HepG2 (cell line): ENCODE measurements around the gene PLK5. TPM values are rescaled to one million over a fixed set of nuclear protein-coding genes. Genes with fewer than 3 reads are reported as not detected.

Experiments
- ARID4A ChIP-seq: sonication (generic); formaldehyde crosslinking; IDR thresholded peaks from 2 replicates; pipeline ENCODE4 v1.5.0; 2020; ENCODE audit warnings: mild to moderate bottlenecking, missing genetic modification reagents, borderline replicate concordance
- ATF6 ChIP-seq: sonication (generic); formaldehyde crosslinking; conservative IDR thresholded peaks from 2 replicates; pipeline ENCODE4 v1.4.0; 2020; ENCODE audit warnings: missing genetic modification reagents
- CREB1 ChIP-seq, 2 experiments: fragments of 450-650 bp in 1 of 2; IDR thresholded peaks; 2 replicates each; pipeline ENCODE4 v1.6.1; 2016 to 2017; ENCODE audit warnings: control low read depth in 1 of 2, mild to moderate bottlenecking in 1 of 2, missing compliant biosample characterization in 1 of 2, missing genetic modification characterization in 1 of 2
- GPN1 ChIP-seq: sonication (generic); formaldehyde crosslinking; IDR thresholded peaks from 2 replicates; pipeline ENCODE4 v1.5.1; 2020; ENCODE audit warnings: missing genetic modification reagents, borderline replicate concordance
- IKZF4 ChIP-seq: sonication (generic); formaldehyde crosslinking; IDR thresholded peaks from 2 replicates; pipeline ENCODE4 v1.5.1; 2020; ENCODE audit warnings: borderline replicate concordance, mild to moderate bottlenecking, low read depth, missing genetic modification reagents; ENCODE audit errors: not compliant biosample characterization
- KLF16 ChIP-seq, 2 experiments: sonication (generic) in 1 of 2; formaldehyde crosslinking in 1 of 2; IDR thresholded peaks; 2 replicates each; pipeline versions ENCODE4 v1.6.1 to v1.8.0; 2016 to 2023; ENCODE audit warnings: missing genetic modification reagents in 2 of 2, missing compliant biosample characterization in 1 of 2
- RERE ChIP-seq: IDR thresholded peaks from 2 replicates; pipeline ENCODE4 v1.6.1; 2016; ENCODE audit warnings: low read depth, missing genetic modification reagents, missing compliant biosample characterization
- ZNF577 ChIP-seq: sonication (generic); formaldehyde crosslinking; IDR thresholded peaks from 2 replicates; pipeline ENCODE4 v1.4.0; 2020; ENCODE audit warnings: mild to moderate bottlenecking, low read depth, missing genetic modification reagents, borderline replicate concordance
- ZNF639 ChIP-seq: conservative IDR thresholded peaks from 2 replicates; pipeline ENCODE4 v1.6.1; 2018; ENCODE audit warnings: missing genetic modification reagents
- ZNF770 ChIP-seq: sonication (generic); formaldehyde crosslinking; IDR thresholded peaks from 2 replicates; pipeline ENCODE4 v1.5.0; 2020; ENCODE audit warnings: mild to moderate bottlenecking, missing genetic modification reagents
- ZNF790 ChIP-seq: sonication (generic); formaldehyde crosslinking; IDR thresholded peaks from 2 replicates; pipeline ENCODE4 v1.8.0; 2022; ENCODE audit warnings: missing genetic modification reagents, mild to moderate bottlenecking, borderline replicate concordance
- polyA plus RNA-seq, 8 experiments: library from polyadenylated mRNA; depleted of rRNA in 3 of 8; stranded (reverse) in 7 of 8; unstranded in 1 of 8; fragments of >200 nt; fragmentation: Illumina TruSeq in 4 of 8; extraction: Trizol in 4 of 8; gene quantifications; 2 replicates each; pipeline versions ENCODE4 v1.2.1 to v1.2.3, GENCODE V29; 2011 to 2016; ENCODE audit warnings: low read depth in 4 of 8, missing spikeins in 1 of 8, mixed read lengths in 1 of 8; ENCODE audit not compliant: insufficient read depth in 1 of 8
- total RNA-seq, 5 experiments: library from RNA; depleted of rRNA; stranded (reverse); fragments of >200 nt; fragmentation: Illumina TruSeq; extraction: Trizol; gene quantifications; 2 replicates each; pipeline ENCODE4 v1.2.3, GENCODE V29; 2016; ENCODE audit warnings: low read depth in 1 of 5

PLK5 gene
- total and polyA plus RNA-seq, 2 of the 13 experiments (the other 11 are each of a cell fraction or from before 2014, with no cell fraction given), result not detected

- TF ChIP-seq RERE, result no peak
- TF ChIP-seq ZNF770, result no peak
- TF ChIP-seq IKZF4 (CRISPR knock-in tag), result no peak
- TF ChIP-seq ZNF639 (CRISPR knock-in tag), result no peak
- TF ChIP-seq ATF6 (CRISPR knock-in tag), result no peak
- no peak for TF ChIP-seq ARID4A (CRISPR knock-in tag)
- TF ChIP-seq ZNF577 (CRISPR knock-in tag), result no peak
- TF ChIP-seq GPN1 (CRISPR knock-in tag), result no peak
- TF ChIP-seq KLF16 (CRISPR knock-in tag; IDR thresholded peaks at IDR 0.05), result no peak
- TF ChIP-seq ZNF790 (CRISPR knock-in tag), result no peak
- TF ChIP-seq CREB1 (IDR thresholded peaks at IDR 0.05), result peak; percentile 50; the same call in 1 of the 2 replicates
- peak; percentile 78; the same call in 1 of the 2 replicates for TF ChIP-seq CREB1 (CRISPR knock-in tag; IDR thresholded peaks at IDR 0.05)
Measured at GRCh38 chr19:1507763-1508506, 15.9 kb upstream of the PLK5 start (continued).
